Naive B cell (primary cell): ENCODE measurements around the gene VSTM5. TPM values are rescaled to one million over a fixed set of nuclear protein-coding genes. Genes with fewer than 3 reads are reported as not detected.

Experiments used
- ATAC-seq, 2 donors: fragments of 150-1000 bp; cut with Tn5 transposase; 2 replicates each; pipeline ENCODE4 v1.10.0; 2021; ENCODE audit warnings: low read depth in 2 of 2, mild to moderate bottlenecking in 2 of 2, moderate library complexity in 2 of 2
- DNase-seq: peaks from one replicate; pipeline ENCODE4 v3.0.0; 2022
- H3K27ac Mint-ChIP-seq, 6 donors: one replicate each; pipeline ENCODE4 v1.8.0; 2020 to 2022; ENCODE audit warnings: mild to moderate bottlenecking in 6 of 6, mixed read lengths in 6 of 6, moderate library complexity in 5 of 6, inconsistent platforms in 2 of 6
- H3K27me3 Mint-ChIP-seq, 3 donors: one replicate each; pipeline ENCODE4 v1.8.0; 2021 to 2022; ENCODE audit warnings: mixed read lengths in 3 of 3, mild to moderate bottlenecking in 1 of 3
- H3K36me3 Mint-ChIP-seq, 2 donors: one replicate each; pipeline ENCODE4 v1.8.0; 2020 to 2022; ENCODE audit warnings: mixed read lengths in 2 of 2, inconsistent platforms in 1 of 2, mild to moderate bottlenecking in 1 of 2
- H3K4me1 Mint-ChIP-seq, 3 donors: one replicate each; pipeline ENCODE4 v1.8.0; 2020 to 2022; ENCODE audit warnings: mixed read lengths in 3 of 3, inconsistent platforms in 1 of 3, mild to moderate bottlenecking in 1 of 3, moderate library complexity in 1 of 3
- H3K4me3 Mint-ChIP-seq, 8 donors: one replicate each; pipeline ENCODE4 v1.8.0; 2020 to 2022; ENCODE audit warnings: mild to moderate bottlenecking in 8 of 8, mixed read lengths in 8 of 8, moderate library complexity in 8 of 8, inconsistent platforms in 2 of 8
- H3K9me3 Mint-ChIP-seq, 7 donors: one replicate each; pipeline ENCODE4 v1.8.0; 2020 to 2022; ENCODE audit warnings: mixed read lengths in 7 of 7, mild to moderate bottlenecking in 5 of 7, inconsistent platforms in 2 of 7, moderate library complexity in 1 of 7
- polyA plus RNA-seq, 6 donors: library from polyadenylated mRNA; unstranded; fragments of 300-500 nt; fragmentation: Illumina TruSeq; gene quantifications; one replicate each; pipeline ENCODE4 v1.2.3, GENCODE V29; 2021; ENCODE audit warnings: low read depth in 6 of 6

Gene VSTM5
- polyA plus RNA-seq, 6 donors from 2014 or later = not detected

- DNase-seq (no peak), ATAC-seq (no peak)
- Mint-ChIP-seq H3K36me3 (no peaks in the 10 kb centered on the region), H3K4me1 (no peaks in the 10 kb centered on the region), H3K27ac (no peak overlapping the region), H3K4me3 (no peak overlapping the region), H3K9me3 (peaks cover 0 to 4% (median 0%) of the 10 kb centered on the region in 7 donors), H3K27me3 (peaks cover 0 to 10% (median 5%) of the 10 kb centered on the region in 3 donors)
These were observed 7.1 kb upstream of the VSTM5 start for GRCh38 chr11:93857413-93858120.

GRCh38 chr11:93852242-93852641, 1.8 kb upstream of the VSTM5 start:
- ATAC-seq (no peak), DNase-seq (no peak)
- peak overlapping the region in 1 of 8 donors; percentile 3 for H3K4me3 Mint-ChIP-seq
- no peak overlapping the region for H3K27ac Mint-ChIP-seq
- H3K27me3 Mint-ChIP-seq = peaks cover 25 to 48% (median 38%) of the 10 kb centered on the region in 3 donors
- H3K4me1 Mint-ChIP-seq = peaks cover 0 to 6% (median 5%) of the 10 kb centered on the region in 3 donors
- no peaks in the 10 kb centered on the region for H3K36me3 Mint-ChIP-seq
- peaks cover 0 to 4% (median 0%) of the 10 kb centered on the region in 7 donors for H3K9me3 Mint-ChIP-seq

GRCh38 chr11:93849751-93850593, 446 bp downstream of the VSTM5 start:
- H3K27me3 Mint-ChIP-seq = peaks cover 25 to 44% (median 38%) of the 10 kb centered on the region in 3 donors
- no peak for ATAC-seq
- no peak overlapping the region for H3K27ac Mint-ChIP-seq
- DNase-seq = no peak
- H3K4me3 Mint-ChIP-seq = peak overlapping the region in 4 of 8 donors; percentile 16 to 59 (median 45)
- no peaks in the 10 kb centered on the region for H3K36me3 Mint-ChIP-seq
- peaks cover 0 to 4% (median 0%) of the 10 kb centered on the region in 7 donors for H3K9me3 Mint-ChIP-seq
- peaks cover 0 to 6% (median 5%) of the 10 kb centered on the region in 3 donors for H3K4me1 Mint-ChIP-seq

- no peak for ATAC-seq
- peaks cover 0 to 4% (median 0%) of the 10 kb centered on the region in 7 donors for H3K9me3 Mint-ChIP-seq
- H3K27me3 Mint-ChIP-seq = peaks cover 25 to 44% (median 38%) of the 10 kb centered on the region in 3 donors
- no peaks in the 10 kb centered on the region for H3K36me3 Mint-ChIP-seq
- peak overlapping the region in 4 of 8 donors; percentile 16 to 72 (median 45) for H3K4me3 Mint-ChIP-seq
- H3K4me1 Mint-ChIP-seq = peaks cover 0 to 6% (median 5%) of the 10 kb centered on the region in 3 donors
- no peak overlapping the region for H3K27ac Mint-ChIP-seq
- no peak for DNase-seq
These were observed 1.2 kb downstream of the VSTM5 start for GRCh38 chr11:93849201-93849600.

GRCh38 chr11:93846411-93846810, 4.0 kb downstream of the VSTM5 start:
- Mint-ChIP-seq H3K4me3 (peak overlapping the region in 1 of 8 donors; percentile 55), H3K36me3 (no peaks in the 10 kb centered on the region), H3K27me3 (peaks cover 8 to 34% (median 29%) of the 10 kb centered on the region in 3 donors), H3K27ac (no peak overlapping the region), H3K4me1 (peaks cover 0 to 6% (median 5%) of the 10 kb centered on the region in 3 donors), H3K9me3 (no peaks in the 10 kb centered on the region)
- DNase-seq (no peak), ATAC-seq (no peak)

- Mint-ChIP-seq H3K4me3 (no peak overlapping the region), H3K4me1 (peaks cover 0 to 5% (median 3%) of the 10 kb centered on the region in 3 donors), H3K36me3 (no peaks in the 10 kb centered on the region), H3K27me3 (peaks cover 5 to 25% (median 23%) of the 10 kb centered on the region in 3 donors), H3K27ac (no peak overlapping the region), H3K9me3 (no peaks in the 10 kb centered on the region)
- ATAC-seq = no peak
- no peak for DNase-seq
These were observed 5.0 kb downstream of the VSTM5 start for GRCh38 chr11:93845181-93846092.

- H3K27ac Mint-ChIP-seq = no peak overlapping the region
- no peak overlapping the region for H3K4me3 Mint-ChIP-seq
- no peaks in the 10 kb centered on the region for H3K36me3 Mint-ChIP-seq
- H3K9me3 Mint-ChIP-seq = no peaks in the 10 kb centered on the region
- no peak for ATAC-seq
- H3K27me3 Mint-ChIP-seq = peaks cover 3 to 21% (median 20%) of the 10 kb centered on the region in 3 donors
- no peak for DNase-seq
- peaks cover 0 to 2% (median 2%) of the 10 kb centered on the region in 3 donors for H3K4me1 Mint-ChIP-seq
These were observed 5.8 kb downstream of the VSTM5 start for GRCh38 chr11:93844568-93844967.

GRCh38 chr11:93843906-93844305, 6.5 kb downstream of the VSTM5 start:
- no peaks in the 10 kb centered on the region for H3K4me1 Mint-ChIP-seq
- no peak overlapping the region for H3K27ac Mint-ChIP-seq
- DNase-seq (no peak), ATAC-seq (no peak)
- peaks cover 0 to 14% (median 13%) of the 10 kb centered on the region in 3 donors for H3K27me3 Mint-ChIP-seq
- H3K9me3 Mint-ChIP-seq = no peaks in the 10 kb centered on the region
- no peak overlapping the region for H3K4me3 Mint-ChIP-seq
- H3K36me3 Mint-ChIP-seq = no peaks in the 10 kb centered on the region

GRCh38 chr11:93842461-93842860, 8.0 kb downstream of the VSTM5 start:
- DNase-seq (no peak), ATAC-seq (no peak)
- Mint-ChIP-seq H3K9me3 (no peaks in the 10 kb centered on the region), H3K27ac (no peak overlapping the region), H3K4me3 (no peak overlapping the region), H3K36me3 (no peaks in the 10 kb centered on the region), H3K4me1 (no peaks in the 10 kb centered on the region), H3K27me3 (peaks cover 0 to 2% (median 0%) of the 10 kb centered on the region in 3 donors)

- no peak overlapping the region for H3K4me3 Mint-ChIP-seq
- no peak overlapping the region for H3K27ac Mint-ChIP-seq
- no peaks in the 10 kb centered on the region for H3K36me3 Mint-ChIP-seq
- H3K27me3 Mint-ChIP-seq = no peaks in the 10 kb centered on the region
- no peak for ATAC-seq
- no peak for DNase-seq
- no peaks in the 10 kb centered on the region for H3K4me1 Mint-ChIP-seq
- no peaks in the 10 kb centered on the region for H3K9me3 Mint-ChIP-seq
These were observed 8.4 kb downstream of the VSTM5 start for GRCh38 chr11:93842034-93842433.

- DNase-seq (no peak), ATAC-seq (no peak)
- H3K9me3 Mint-ChIP-seq = no peaks in the 10 kb centered on the region
- no peaks in the 10 kb centered on the region for H3K36me3 Mint-ChIP-seq
- H3K27me3 Mint-ChIP-seq = no peaks in the 10 kb centered on the region
- no peak overlapping the region for H3K27ac Mint-ChIP-seq
- H3K4me1 Mint-ChIP-seq = no peaks in the 10 kb centered on the region
- no peak overlapping the region for H3K4me3 Mint-ChIP-seq
These were observed 9.0 kb downstream of the VSTM5 start for GRCh38 chr11:93841446-93841845.

GRCh38 chr11:93840981-93841380, 9.4 kb downstream of the VSTM5 start:
- H3K36me3 Mint-ChIP-seq = no peaks in the 10 kb centered on the region
- no peaks in the 10 kb centered on the region for H3K4me1 Mint-ChIP-seq
- no peak for DNase-seq
- H3K9me3 Mint-ChIP-seq = no peaks in the 10 kb centered on the region
- H3K27ac Mint-ChIP-seq = no peak overlapping the region
- H3K27me3 Mint-ChIP-seq = no peaks in the 10 kb centered on the region
- no peak for ATAC-seq
- H3K4me3 Mint-ChIP-seq = no peak overlapping the region

GRCh38 chr11:93840180-93840579, 10.2 kb downstream of the VSTM5 start:
- Mint-ChIP-seq H3K27ac (no peak overlapping the region), H3K4me1 (no peaks in the 10 kb centered on the region), H3K36me3 (no peaks in the 10 kb centered on the region), H3K9me3 (no peaks in the 10 kb centered on the region), H3K4me3 (no peak overlapping the region), H3K27me3 (no peaks in the 10 kb centered on the region)
- DNase-seq = no peak
- no peak for ATAC-seq
